ENCODE measurements around the gene CDH23.

GRCh38 chr10:71463111-71463510 is 66.4 kb downstream of the CDH23 start:
- TF ChIP-seq CTCF (conservative IDR thresholded peaks at IDR 0.05 in 1 of 2, IDR thresholded peaks at IDR 0.05 in 1 of 2; ENCODE audit: extremely low read depth in 1 of 2, insufficient read depth in 1 of 2, low read depth in 1 of 2, low read length in 2 of 2) (no peak), EZH2 (IDR thresholded peaks at IDR 0.05; ENCODE audit: borderline replicate concordance, low read length) (no peak)
